ENCODE results near the gene ELF1.
"Not testable (repeated sequence)": the region's sequence is repeated elsewhere in the genome, so short reads cannot be mapped to it uniquely, and the experiment has no call there.

- TF ChIP-seq CTCF (conservative IDR thresholded peaks at IDR 0.05 in 1 of 2, IDR thresholded peaks at IDR 0.05 in 1 of 2; ENCODE audit: low read depth in 1 of 2, low read length in 2 of 2); EZH2 (IDR thresholded peaks at IDR 0.05; ENCODE audit: low read length, missing control alignments): not testable (repeated sequence)
Observed at GRCh38 chr13:41036557-41036956, 17.4 kb upstream of the ELF1 start.

Data from fibroblast of lung (primary cell).